ENCODE data around the gene TPSD1.

Gene TPSD1

GRCh38 chr16:1221628-1222552 lies 34.0 kb upstream of the TPSD1 start:
- Histone ChIP-seq H2BK15ac (ENCODE audit: low read depth, poor library complexity, severe bottlenecking) (no peak overlapping the region), H3K14ac (ENCODE audit: low read length in 2 of 2) (no peak overlapping the region), H2AFZ (ENCODE audit: low read depth, low read length) (no peak overlapping the region), H4K8ac (ENCODE audit: low read length) (no peak overlapping the region), H3K79me1 (replicated peaks; ENCODE audit: low read length, poor library complexity, severe bottlenecking) (no peaks in the 10 kb centered on the region), H3K4me3 (ENCODE audit: insufficient read depth in 1 of 2, low read depth in 1 of 2, low read length in 2 of 2) (no peak overlapping the region), H3K27me3 (ENCODE audit: control insufficient read depth in 1 of 2, insufficient read depth in 1 of 2, low read length in 2 of 2) (peaks cover 0 to 11% of the 10 kb centered on the region in 2 experiments), H2BK5ac (ENCODE audit: low read depth, low read length, poor library complexity, severe bottlenecking) (no peak overlapping the region), H3K18ac (ENCODE audit: low read depth in 1 of 2, low read length in 2 of 2) (no peak overlapping the region), H3K4ac (ENCODE audit: low read depth in 1 of 2, low read length in 2 of 2) (no peak overlapping the region), H2BK12ac (ENCODE audit: low read length in 2 of 2) (no peak overlapping the region), H2BK120ac (ENCODE audit: low read depth, low read length) (no peak overlapping the region), H3K4me2 (ENCODE audit: low read length, poor library complexity, severe bottlenecking) (no peak overlapping the region), H3K27ac (ENCODE audit: low read length, poor library complexity, severe bottlenecking) (no peak overlapping the region), H3K9ac (ENCODE audit: low read length) (no peak overlapping the region), H2AK5ac (ENCODE audit: low read length, severe bottlenecking) (no peak overlapping the region), H3K36me3 (ENCODE audit: control insufficient read depth in 1 of 2, insufficient read depth in 2 of 2, low read depth in 1 of 2, low read length in 2 of 2) (peaks cover 0 to 14% of the 10 kb centered on the region in 2 experiments), H4K91ac (ENCODE audit: low read length) (no peak overlapping the region), H3K4me1 (ENCODE audit: control insufficient read depth, insufficient read depth, low read depth, low read length) (no peaks in the 10 kb centered on the region), H3K23ac (ENCODE audit: low read length in 2 of 2) (no peak overlapping the region), H3K9me3 (ENCODE audit: control insufficient read depth, low read length) (no peaks in the 10 kb centered on the region)
- no peak for DNase-seq
- 91% methylated on average over 40 of the region's 40 CpGs for WGBS

GRCh38 chr16:1222553-1223354 lies 33.1 kb upstream of the TPSD1 start:
- Histone ChIP-seq H3K4me1 (ENCODE audit: control insufficient read depth, insufficient read depth, low read depth, low read length) (no peaks in the 10 kb centered on the region), H2BK15ac (ENCODE audit: low read depth, poor library complexity, severe bottlenecking) (no peak overlapping the region), H3K79me1 (replicated peaks; ENCODE audit: low read length, poor library complexity, severe bottlenecking) (no peaks in the 10 kb centered on the region), H2BK12ac (ENCODE audit: low read length in 2 of 2) (no peak overlapping the region), H3K4ac (ENCODE audit: low read depth in 1 of 2, low read length in 2 of 2) (no peak overlapping the region), H3K9me3 (ENCODE audit: control insufficient read depth, low read length) (no peaks in the 10 kb centered on the region), H2BK120ac (ENCODE audit: low read depth, low read length) (no peak overlapping the region), H3K4me2 (ENCODE audit: low read length, poor library complexity, severe bottlenecking) (no peak overlapping the region), H4K91ac (ENCODE audit: low read length) (no peak overlapping the region), H3K36me3 (ENCODE audit: control insufficient read depth in 1 of 2, insufficient read depth in 2 of 2, low read depth in 1 of 2, low read length in 2 of 2) (peaks cover 0 to 12% of the 10 kb centered on the region in 2 experiments), H3K27me3 (ENCODE audit: control insufficient read depth in 1 of 2, insufficient read depth in 1 of 2, low read length in 2 of 2) (peaks cover 0 to 11% of the 10 kb centered on the region in 2 experiments), H3K18ac (ENCODE audit: low read depth in 1 of 2, low read length in 2 of 2) (no peak overlapping the region), H3K27ac (ENCODE audit: low read length, poor library complexity, severe bottlenecking) (no peak overlapping the region), H2AK5ac (ENCODE audit: low read length, severe bottlenecking) (no peak overlapping the region), H3K9ac (ENCODE audit: low read length) (no peak overlapping the region), H2AFZ (ENCODE audit: low read depth, low read length) (no peak overlapping the region), H4K8ac (ENCODE audit: low read length) (no peak overlapping the region), H3K4me3 (ENCODE audit: insufficient read depth in 1 of 2, low read depth in 1 of 2, low read length in 2 of 2) (no peak overlapping the region), H2BK5ac (ENCODE audit: low read depth, low read length, poor library complexity, severe bottlenecking) (no peak overlapping the region), H3K14ac (ENCODE audit: low read length in 2 of 2) (no peak overlapping the region), H3K23ac (ENCODE audit: low read length in 2 of 2) (no peak overlapping the region)
- no peak for DNase-seq
- 86% methylated on average over 25 of the region's 25 CpGs for WGBS

GRCh38 chr16:1223355-1224214 lies 32.3 kb upstream of the TPSD1 start:
- Histone ChIP-seq H4K91ac (ENCODE audit: low read length) (peak overlapping the region; percentile 39), H3K18ac (ENCODE audit: low read depth in 1 of 2, low read length in 2 of 2) (no peak overlapping the region), H2BK5ac (ENCODE audit: low read depth, low read length, poor library complexity, severe bottlenecking) (no peak overlapping the region), H3K79me1 (replicated peaks; ENCODE audit: low read length, poor library complexity, severe bottlenecking) (no peaks in the 10 kb centered on the region), H3K9me3 (ENCODE audit: control insufficient read depth, low read length) (no peaks in the 10 kb centered on the region), H3K4me2 (ENCODE audit: low read length, poor library complexity, severe bottlenecking) (no peak overlapping the region), H2AK5ac (ENCODE audit: low read length, severe bottlenecking) (no peak overlapping the region), H3K9ac (ENCODE audit: low read length) (no peak overlapping the region), H3K4me1 (ENCODE audit: control insufficient read depth, insufficient read depth, low read depth, low read length) (no peaks in the 10 kb centered on the region), H3K14ac (ENCODE audit: low read length in 2 of 2) (no peak overlapping the region), H3K23ac (ENCODE audit: low read length in 2 of 2) (no peak overlapping the region), H3K4ac (ENCODE audit: low read depth in 1 of 2, low read length in 2 of 2) (no peak overlapping the region), H3K27me3 (ENCODE audit: control insufficient read depth in 1 of 2, insufficient read depth in 1 of 2, low read length in 2 of 2) (peaks cover 0 to 11% of the 10 kb centered on the region in 2 experiments), H2AFZ (ENCODE audit: low read depth, low read length) (no peak overlapping the region), H2BK12ac (ENCODE audit: low read length in 2 of 2) (no peak overlapping the region), H4K8ac (ENCODE audit: low read length) (no peak overlapping the region), H3K4me3 (ENCODE audit: insufficient read depth in 1 of 2, low read depth in 1 of 2, low read length in 2 of 2) (no peak overlapping the region), H3K27ac (ENCODE audit: low read length, poor library complexity, severe bottlenecking) (no peak overlapping the region), H3K36me3 (ENCODE audit: control insufficient read depth in 1 of 2, insufficient read depth in 2 of 2, low read depth in 1 of 2, low read length in 2 of 2) (peaks cover 0 to 5% of the 10 kb centered on the region in 2 experiments), H2BK15ac (ENCODE audit: low read depth, poor library complexity, severe bottlenecking) (no peak overlapping the region), H2BK120ac (ENCODE audit: low read depth, low read length) (no peak overlapping the region)
- DNase-seq, result no peak
- 91% methylated on average over 34 of the region's 38 CpGs for WGBS

Measured in mesenchymal stem cell (in vitro differentiated cells and primary cell).